NOMO-1 treated with dmso at 0.1 percent for 144 hours (cell line): Measurements from ENCODE around the gene EML2.
"Not testable (repeated sequence)": the region's sequence is repeated elsewhere in the genome, so short reads cannot be mapped to it uniquely, and the experiment has no call there.

Experiments used
- DNase-seq: peaks from one replicate; lab custom pipeline; 2025; ENCODE audit not compliant: unreplicated experiment; lab: John Stamatoyannopoulos, UW

The EML2 gene

DNA sequence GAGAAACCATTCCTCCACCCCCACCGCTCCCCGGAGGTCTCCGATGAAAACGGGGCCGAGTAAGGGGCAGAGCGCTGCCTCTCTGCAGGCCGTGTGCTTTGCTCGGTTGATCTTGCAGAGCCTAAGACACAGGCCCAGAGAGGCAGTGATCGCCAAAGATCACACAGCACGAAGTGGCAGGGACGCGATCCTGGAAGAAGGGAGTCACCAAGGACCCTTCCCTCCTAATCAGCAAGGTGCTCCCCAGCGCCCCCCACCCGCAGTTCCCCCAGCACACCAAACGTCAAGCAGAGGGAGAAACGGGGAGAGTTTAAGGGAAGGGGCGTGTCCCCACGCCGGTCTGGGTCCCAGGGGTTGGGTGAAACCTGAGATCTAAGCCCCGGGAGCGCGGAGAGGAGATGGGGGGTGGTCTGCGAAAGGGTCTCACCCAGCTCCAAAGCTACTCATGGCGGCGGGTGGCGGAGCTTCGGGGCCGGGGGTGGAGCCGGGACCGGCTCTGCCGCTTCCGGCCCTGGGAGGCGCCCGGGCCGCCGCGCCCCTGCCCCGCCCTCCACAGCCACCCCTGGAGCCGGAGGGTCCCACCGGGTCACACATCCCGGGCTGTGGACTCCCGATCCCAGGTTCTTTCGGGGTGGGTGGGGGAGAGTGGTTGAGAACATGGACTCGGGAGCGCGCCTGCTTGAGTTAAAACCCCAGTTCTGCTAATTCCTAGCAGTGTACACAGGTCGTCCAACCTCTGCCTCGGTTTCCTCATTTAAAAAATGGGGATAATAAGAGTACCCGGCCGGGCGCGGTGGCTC lies at the start of gene EML2:
Gene EML2 (minus strand): TSS at position 468 of the 800 bp plus-strand sequence. CDS start 21 bp downstream, at position 447.
- DNase-seq = no peak

DNA sequence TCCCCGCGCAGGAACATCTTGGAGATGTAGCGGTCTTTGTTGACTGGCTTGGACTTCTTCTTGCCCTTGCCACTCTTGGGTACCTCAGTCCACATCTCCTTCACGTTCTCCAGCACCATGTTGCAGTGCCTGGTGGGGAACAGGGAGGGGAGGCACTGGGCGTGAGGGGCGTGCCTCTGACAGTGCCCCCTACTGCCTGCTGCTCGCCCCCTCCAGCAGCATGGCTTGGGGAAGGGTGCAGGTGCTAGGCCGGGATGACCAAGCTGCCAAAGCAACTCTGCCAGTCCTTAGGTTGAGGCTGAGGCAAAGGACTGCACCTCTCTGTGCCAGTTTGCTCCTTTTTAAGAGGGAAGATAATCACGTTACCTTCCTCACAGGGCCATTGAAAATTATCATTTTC lies 48.4 kb upstream of the EML2 start:
- DNase-seq = no peak

DNA sequence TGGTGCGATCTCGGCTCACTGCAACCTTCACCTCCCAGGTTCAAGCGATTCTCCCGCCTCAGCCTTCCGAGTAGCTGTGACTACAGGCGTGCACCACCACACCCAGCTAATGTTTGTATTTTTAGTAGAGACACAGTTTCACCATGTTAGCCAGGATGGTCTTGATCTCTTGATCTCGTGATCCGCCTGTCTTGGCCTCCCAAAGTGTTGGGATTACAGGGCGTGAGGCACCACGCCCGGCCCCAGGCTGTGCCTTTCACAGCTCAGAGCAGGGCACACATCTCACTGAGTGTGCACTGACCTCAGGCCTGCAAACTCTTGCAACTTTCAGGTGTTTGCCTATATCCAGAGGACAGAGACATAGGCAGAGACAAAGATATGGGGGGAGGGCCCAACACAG lies 45.8 kb upstream of the EML2 start:
- not testable (repeated sequence) for DNase-seq

DNA sequence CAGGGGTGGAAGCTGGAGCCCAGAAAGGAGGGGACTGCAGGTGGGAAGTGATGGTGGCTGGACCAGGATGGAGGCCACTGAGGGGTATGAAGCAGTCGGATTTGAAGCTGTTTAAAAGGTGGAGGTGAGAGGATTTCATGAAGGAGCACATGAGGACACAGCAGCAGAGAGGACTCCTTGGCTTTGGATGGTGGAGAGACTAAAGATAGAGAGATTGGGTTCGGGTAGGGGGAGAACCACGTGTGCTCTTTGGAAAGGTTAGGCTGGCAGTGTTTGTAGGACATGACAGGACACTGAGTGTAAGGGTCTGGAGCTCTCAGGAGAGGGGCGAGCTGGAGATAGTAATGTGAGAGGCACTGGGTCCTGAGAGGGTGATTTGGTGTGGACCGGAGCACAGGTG lies 43.7 kb upstream of the EML2 start:
- no peak for DNase-seq

GRCh38 chr19:45682117-45682516 lies 42.9 kb upstream of the EML2 start:
- DNase-seq = no peak

- peak; percentile 80 for DNase-seq
These were observed 42.3 kb upstream of the EML2 start for GRCh38 chr19:45681391-45682015.

DNA sequence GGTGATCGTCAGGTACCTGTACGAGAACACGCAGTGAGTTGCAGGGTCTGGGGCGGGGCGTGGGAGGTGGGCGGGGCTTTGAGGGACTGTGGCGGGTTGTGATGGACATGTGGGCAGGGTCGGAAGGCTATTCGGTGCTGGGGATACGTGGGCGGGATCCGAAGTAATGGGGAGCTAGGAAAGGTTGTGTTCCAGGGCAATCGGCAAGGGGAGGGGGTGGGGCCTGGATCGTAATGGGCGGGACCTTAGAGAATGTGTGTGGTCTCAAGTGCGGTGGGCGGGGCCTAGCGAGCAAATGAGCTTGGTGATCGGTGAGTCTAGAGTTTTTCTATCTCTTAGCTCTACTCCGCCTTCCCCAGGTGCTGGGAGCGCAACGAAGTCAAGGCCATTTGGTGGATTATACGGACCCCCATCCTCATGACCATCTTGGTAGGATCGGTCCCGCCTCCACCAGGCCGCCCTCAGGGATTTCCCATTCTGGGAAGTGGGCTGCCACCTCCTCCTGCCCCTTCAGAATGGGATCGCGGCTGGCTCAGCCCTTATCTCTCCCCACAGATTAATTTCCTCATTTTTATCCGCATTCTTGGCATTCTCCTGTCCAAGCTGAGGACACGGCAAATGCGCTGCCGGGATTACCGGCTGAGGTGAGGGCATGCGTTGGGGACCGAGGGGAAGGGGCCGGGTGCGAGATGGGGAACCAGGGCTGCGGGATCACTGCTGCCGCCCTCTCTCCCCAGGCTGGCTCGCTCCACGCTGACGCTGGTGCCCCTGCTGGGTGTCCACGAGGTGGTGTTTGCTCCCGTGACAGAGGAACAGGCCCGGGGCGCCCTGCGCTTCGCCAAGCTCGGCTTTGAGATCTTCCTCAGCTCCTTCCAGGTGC lies 38.4 kb upstream of the EML2 start:
- DNase-seq = no peak

DNA sequence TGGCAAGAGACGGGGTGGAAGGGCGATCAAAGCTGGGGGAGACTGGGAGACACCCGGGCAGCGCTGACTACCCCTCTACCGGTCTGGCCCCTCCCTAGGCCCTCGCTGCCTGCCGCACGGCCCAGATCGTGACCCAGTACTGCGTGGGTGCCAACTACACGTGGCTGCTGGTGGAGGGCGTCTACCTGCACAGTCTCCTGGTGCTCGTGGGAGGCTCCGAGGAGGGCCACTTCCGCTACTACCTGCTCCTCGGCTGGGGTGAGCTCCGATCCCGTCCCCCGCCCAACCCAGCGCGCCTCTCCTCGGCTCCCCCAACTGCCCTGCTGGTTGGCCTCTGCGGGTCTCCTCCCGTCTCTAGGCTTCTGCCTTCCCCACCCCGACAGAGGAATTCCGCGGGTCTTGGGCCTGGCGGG lies 37.7 kb upstream of the EML2 start:
- DNase-seq = no peak

GRCh38 chr19:45674946-45675345 lies 35.7 kb upstream of the EML2 start:
- no peak for DNase-seq

GRCh38 chr19:45670670-45671453 lies 31.7 kb upstream of the EML2 start:
- DNase-seq = no peak

DNA sequence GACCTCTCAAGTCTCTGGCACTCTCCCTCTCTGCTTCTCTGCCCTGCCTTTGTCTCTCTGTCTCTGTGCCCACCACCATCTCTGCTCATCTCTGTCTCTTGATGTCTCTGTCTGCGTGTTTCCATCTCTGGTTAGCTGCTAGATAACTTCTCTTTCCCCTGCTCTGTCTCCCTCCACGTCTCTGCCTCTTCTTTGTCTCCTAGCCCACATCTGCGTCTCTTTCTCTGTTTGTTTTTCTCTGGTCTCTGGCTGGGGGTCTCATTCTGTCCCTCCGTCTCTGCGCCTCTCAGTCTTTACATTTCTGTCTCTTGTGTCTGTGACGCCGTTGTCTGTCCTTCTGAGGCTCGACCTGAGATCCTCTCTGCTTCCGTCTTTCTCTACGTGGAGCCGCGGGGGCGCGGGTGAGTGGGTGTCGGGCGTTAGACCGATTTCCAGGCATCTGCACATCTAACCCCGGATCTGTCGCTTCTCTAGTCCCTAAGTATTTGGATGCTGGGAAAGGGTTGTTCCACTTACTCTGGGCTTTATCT lies 29.2 kb upstream of the EML2 start:
- DNase-seq = peak; percentile 53

- peak; percentile 35 for DNase-seq
These were observed 28.6 kb upstream of the EML2 start, which contains the start of gene GIPR for GRCh38 chr19:45667620-45668341. GIPR (plus strand) TSS chr19:45668221; CDS start chr19:45669521, 1,300 bp downstream.

GRCh38 chr19:45664575-45664974 lies 25.4 kb upstream of the EML2 start:
- DNase-seq = no peak

- no peak for DNase-seq
These were observed 24.6 kb upstream of the EML2 start for GRCh38 chr19:45663800-45664199.

DNA sequence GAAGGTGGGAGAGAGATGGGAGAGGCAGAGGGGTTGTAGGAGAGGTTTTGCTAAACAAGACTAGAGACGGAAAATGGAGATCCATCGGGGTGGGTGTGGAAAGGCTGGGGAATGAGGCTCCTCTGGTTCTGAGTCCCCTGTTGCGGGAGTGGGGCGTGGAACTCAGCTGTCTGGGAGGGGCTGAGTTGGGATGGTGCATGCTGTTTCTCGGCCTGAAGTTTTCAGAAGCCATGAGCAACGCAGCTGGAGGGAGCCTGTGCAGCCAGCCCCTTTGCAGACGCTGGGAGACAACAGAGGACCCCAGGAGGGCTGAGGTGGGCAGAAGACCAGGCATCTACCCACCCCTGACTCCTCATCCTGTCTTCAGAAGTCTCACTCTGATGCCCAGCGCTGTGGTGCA lies 21.4 kb upstream of the EML2 start:
- no peak for DNase-seq

DNA sequence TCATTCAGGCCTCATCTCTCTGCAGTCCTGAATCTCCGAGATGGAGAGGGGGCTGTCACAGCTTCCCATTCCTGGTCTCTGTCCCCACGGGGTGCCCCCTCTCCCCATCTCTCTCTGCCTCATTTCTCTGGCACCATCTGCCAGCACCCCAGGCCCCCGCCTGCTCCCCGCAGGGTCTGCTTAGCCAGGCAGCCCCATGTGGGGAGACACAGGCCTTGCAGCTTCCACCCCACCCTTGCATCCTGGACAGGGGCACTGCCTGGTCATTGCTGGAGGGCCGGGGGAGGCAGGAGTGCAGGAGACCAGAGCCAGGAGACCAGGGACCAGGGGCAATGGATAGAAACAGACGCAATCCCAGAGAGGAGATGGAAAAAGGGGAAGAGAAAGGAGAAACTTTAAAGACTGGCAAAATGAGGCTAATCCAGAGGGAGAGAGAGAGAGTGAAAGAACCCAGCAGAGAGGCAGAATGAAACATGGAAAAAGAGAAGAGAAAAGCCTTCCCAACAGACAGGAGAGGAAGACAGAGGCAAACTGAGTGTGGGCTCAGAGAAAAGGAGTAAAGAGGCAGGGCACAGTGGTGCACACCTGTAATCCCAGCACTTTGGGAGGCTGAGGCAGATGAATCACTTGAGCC lies 20.0 kb upstream of the EML2 start:
- DNase-seq = no peak

DNA sequence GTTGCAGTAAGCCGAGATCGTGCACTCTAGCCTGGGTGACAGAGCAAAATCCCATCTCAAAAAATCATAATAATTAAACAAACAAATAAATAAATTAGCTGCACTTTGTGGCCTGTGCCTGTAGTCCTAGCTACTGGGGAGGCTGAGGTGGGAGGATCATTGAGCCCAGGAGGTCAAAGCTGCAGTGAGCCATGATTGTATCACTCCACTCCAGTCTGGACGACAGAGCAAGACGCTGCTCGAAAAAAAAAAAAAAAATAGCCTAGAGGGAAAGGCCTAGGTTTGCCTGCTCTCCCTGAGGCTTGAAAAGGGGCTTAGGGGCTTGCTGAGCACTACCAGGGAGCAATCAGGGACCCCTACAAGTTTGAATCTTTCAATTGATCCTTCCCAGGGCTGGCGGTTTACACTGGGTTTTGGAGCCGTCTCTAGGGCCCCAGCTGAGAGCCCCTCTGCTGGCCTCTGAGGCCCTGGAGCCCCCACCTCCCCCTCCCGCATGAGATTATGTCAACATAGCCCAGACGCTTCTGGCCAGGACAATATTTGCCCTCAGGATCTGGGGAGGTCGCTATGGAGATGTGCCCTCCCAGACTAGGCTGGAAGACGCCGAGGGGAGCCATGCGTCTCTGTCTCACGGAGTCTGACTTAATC lies 18.4 kb upstream of the EML2 start:
- no peak for DNase-seq

GRCh38 chr19:45655073-45655472 lies 15.9 kb upstream of the EML2 start:
- DNase-seq = no peak

GRCh38 chr19:45653634-45654033 lies 14.4 kb upstream of the EML2 start:
- no peak for DNase-seq
